DND-41 (cell line): ENCODE results near the gene RASAL2.

Experiments
- ATAC-seq: fragments of 200-7000 bp; cut with Tn5 transposase; 3 replicates; pipeline ENCODE4 v1.9.1; 2021; ENCODE audit warnings: low read depth; ENCODE audit not compliant: insufficient read depth
- DNase-seq: peaks from one replicate; pipeline ENCODE4 v3.0.0-alpha.2; 2020
- H2AFZ ChIP-seq: 2 replicates; pipeline ENCODE4 v1.6.0; 2012; ENCODE audit warnings: low read depth, low read length
- H3K27ac ChIP-seq: 2 replicates; pipeline ENCODE4 v1.5.1; 2012; ENCODE audit warnings: low read length, inconsistent platforms
- H3K27me3 ChIP-seq: fragments of 200-600 bp; sonication (generic); 2 replicates; pipeline ENCODE4 v1.6.0; 2012; ENCODE audit warnings: low read length, mild to moderate bottlenecking, inconsistent platforms; ENCODE audit not compliant: insufficient read depth, poor library complexity
- H3K36me3 ChIP-seq: 2 replicates; pipeline ENCODE4 v1.5.1; 2012; ENCODE audit warnings: low read length, inconsistent platforms; ENCODE audit not compliant: insufficient read depth
- H3K4me1 ChIP-seq: 2 replicates; pipeline ENCODE4 v1.5.1; 2012; ENCODE audit warnings: mild to moderate bottlenecking, low read length; ENCODE audit not compliant: insufficient read depth
- H3K4me2 ChIP-seq: 2 replicates; pipeline ENCODE4 v1.6.0; 2012; ENCODE audit warnings: mild to moderate bottlenecking, moderate library complexity, low read length, inconsistent platforms; ENCODE audit not compliant: insufficient read depth
- H3K4me3 ChIP-seq, 2 experiments: fragments of 200-600 bp in 1 of 2; shearing (Covaris generic) in 1 of 2; 2 replicates each; pipeline ENCODE4 v1.5.1; 2012 to 2016; ENCODE audit warnings: inconsistent platforms in 2 of 2, low read length in 2 of 2, mild to moderate bottlenecking in 2 of 2, low read depth in 1 of 2, moderate library complexity in 1 of 2
- H3K79me2 ChIP-seq: 2 replicates; pipeline ENCODE4 v1.6.0; 2012; ENCODE audit warnings: low read length, inconsistent platforms; ENCODE audit not compliant: insufficient read depth
- H3K9ac ChIP-seq: 2 replicates; pipeline ENCODE4 v1.6.0; 2012; ENCODE audit warnings: low read depth, mild to moderate bottlenecking, inconsistent platforms, low read length, moderate library complexity
- H3K9me3 ChIP-seq: 2 replicates; pipeline ENCODE4 v1.5.1; 2012; ENCODE audit warnings: low read length, moderate library complexity, mild to moderate bottlenecking, inconsistent platforms; ENCODE audit not compliant: insufficient read depth, severe bottlenecking
- H4K20me1 ChIP-seq: 2 replicates; pipeline ENCODE4 v1.6.0; 2012; ENCODE audit warnings: low read length; ENCODE audit not compliant: insufficient read depth
- CTCF ChIP-seq: IDR thresholded peaks from 2 replicates; pipeline ENCODE4 v1.5.1; 2012; ENCODE audit warnings: borderline replicate concordance, low read length, moderate library complexity, mild to moderate bottlenecking; ENCODE audit not compliant: poor library complexity, severe bottlenecking; ENCODE audit errors: extremely low read depth
- EZH2 ChIP-seq: IDR thresholded peaks from 3 replicates; pipeline ENCODE4 v1.6.1; 2012; ENCODE audit warnings: borderline replicate concordance, low read depth, mild to moderate bottlenecking, moderate library complexity, low read length, inconsistent platforms; ENCODE audit not compliant: severe bottlenecking

RASAL2 gene

GRCh38 chr1:178092878-178093493 lies 918 bp upstream of the RASAL2 start:
- Histone ChIP-seq H4K20me1 (no peaks in the 10 kb centered on the region), H2AFZ (no peak overlapping the region), H3K79me2 (no peaks in the 10 kb centered on the region), H3K4me2 (no peak overlapping the region), H3K27me3 (no peaks in the 10 kb centered on the region), H3K4me3 (no peak overlapping the region), H3K27ac (no peak overlapping the region), H3K9ac (no peak overlapping the region), H3K4me1 (no peaks in the 10 kb centered on the region), H3K9me3 (peaks cover 2% of the 10 kb centered on the region), H3K36me3 (no peaks in the 10 kb centered on the region)
- ATAC-seq (no peak), DNase-seq (no peak)
- TF ChIP-seq CTCF (no peak), EZH2 (no peak)

- Histone ChIP-seq H3K4me2 (no peak overlapping the region), H3K9ac (no peak overlapping the region), H3K79me2 (no peaks in the 10 kb centered on the region), H3K27me3 (no peaks in the 10 kb centered on the region), H3K4me3 (no peak overlapping the region), H3K36me3 (no peaks in the 10 kb centered on the region), H2AFZ (no peak overlapping the region), H3K9me3 (peaks cover 2% of the 10 kb centered on the region), H3K27ac (no peak overlapping the region), H4K20me1 (no peaks in the 10 kb centered on the region), H3K4me1 (no peaks in the 10 kb centered on the region)
- ATAC-seq, result no peak
- DNase-seq, result no peak
- no peak for TF ChIP-seq CTCF
- TF ChIP-seq EZH2, result no peak
These were observed 382 bp upstream of the RASAL2 start for GRCh38 chr1:178093494-178093950.

- no peak overlapping the region for H2AFZ ChIP-seq
- H3K27ac ChIP-seq, result no peak overlapping the region
- no peak overlapping the region for H3K9ac ChIP-seq
These were observed 1.1 kb downstream of the RASAL2 start for GRCh38 chr1:178094739-178095645.

More at GRCh38 chr1:178094739-178095645, 1.1 kb downstream of the RASAL2 start:
- Histone ChIP-seq H3K9me3 (peaks cover 2% of the 10 kb centered on the region), H3K4me2 (no peak overlapping the region), H3K79me2 (no peaks in the 10 kb centered on the region), H4K20me1 (no peaks in the 10 kb centered on the region), H3K36me3 (no peaks in the 10 kb centered on the region), H3K4me1 (no peaks in the 10 kb centered on the region), H3K4me3 (no peak overlapping the region), H3K27me3 (no peaks in the 10 kb centered on the region)
- ATAC-seq, result no peak
- no peak for DNase-seq
- TF ChIP-seq EZH2 (no peak), CTCF (no peak)
